GM12875 (cell line): ENCODE measurements around the gene MPZL1.
"Not testable (repeated sequence)": the region's sequence is repeated elsewhere in the genome, so short reads cannot be mapped to it uniquely, and the experiment has no call there.

Experiments used
- H3K4me3 ChIP-seq: one replicate; pipeline ENCODE4 v1.5.1; 2011; ENCODE audit warnings: low read depth, low read length, control low read depth
- CTCF ChIP-seq: IDR thresholded peaks from 2 replicates; pipeline ENCODE4 v1.5.1; 2011; ENCODE audit warnings: low read depth, mild to moderate bottlenecking, control low read depth, inconsistent platforms, low read length, moderate library complexity, borderline replicate concordance; ENCODE audit not compliant: insufficient read depth

The MPZL1 gene

DNA sequence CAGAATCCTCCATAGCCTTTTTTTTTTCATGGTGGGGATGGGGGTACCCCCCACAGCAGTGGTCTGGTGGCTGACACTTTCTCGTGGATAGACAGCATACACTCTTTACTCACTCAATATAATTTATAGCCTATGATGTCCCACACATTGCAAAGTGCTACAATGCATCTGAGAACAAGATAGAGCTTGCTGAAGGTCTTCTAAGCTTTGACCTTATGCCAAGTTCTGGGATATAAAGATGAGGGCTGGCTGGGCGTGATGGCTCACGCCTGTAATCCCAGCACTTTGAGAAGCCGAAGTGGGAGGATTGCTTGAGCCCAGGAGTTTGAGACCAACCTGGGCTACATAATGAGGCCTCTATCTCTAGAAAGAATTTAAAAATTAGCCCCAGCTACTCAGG, 78.0 kb downstream of the MPZL1 start:
- no peak overlapping the region for H3K4me3 ChIP-seq
- TF ChIP-seq CTCF = no peak

DNA sequence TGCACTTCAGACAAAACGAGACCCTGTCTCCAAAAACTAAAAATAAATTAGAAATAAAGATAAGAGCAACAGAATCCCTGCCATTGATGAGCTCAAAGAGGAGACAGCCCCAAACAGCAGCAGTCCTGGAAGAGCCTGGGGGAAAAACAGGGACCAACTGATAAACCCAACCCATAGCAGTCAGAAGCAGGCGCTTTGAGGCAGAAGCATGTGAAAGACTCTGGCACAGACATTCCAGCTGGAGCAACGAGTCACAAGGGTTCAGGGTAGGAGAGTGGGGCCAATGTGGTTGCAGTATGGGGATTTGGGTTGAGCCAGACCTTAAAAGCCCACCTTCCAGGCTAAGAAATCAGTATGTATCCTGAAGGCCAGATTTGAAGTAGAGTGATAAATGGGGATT, 78.5 kb downstream of the MPZL1 start:
- no peak for TF ChIP-seq CTCF

GRCh38 chr1:167802235-167802634, 80.5 kb downstream of the MPZL1 start:
- TF ChIP-seq CTCF = no peak

More for the DNA sequence above, 78.5 kb downstream of the MPZL1 start:
- no peak overlapping the region for H3K4me3 ChIP-seq

GRCh38 chr1:167803358-167804207, 81.8 kb downstream of the MPZL1 start:
- peak; percentile 94 for TF ChIP-seq CTCF
- peak overlapping the region; percentile 11 for H3K4me3 ChIP-seq

More at GRCh38 chr1:167802235-167802634, 80.5 kb downstream of the MPZL1 start:
- H3K4me3 ChIP-seq = no peak overlapping the region

- TF ChIP-seq CTCF = no peak
- H3K4me3 ChIP-seq = no peak overlapping the region
Measured at GRCh38 chr1:167805041-167805556, 83.3 kb downstream of the MPZL1 start.

- H3K4me3 ChIP-seq = not testable (repeated sequence)
Measured at GRCh38 chr1:167806235-167806634, 84.5 kb downstream of the MPZL1 start.

DNA sequence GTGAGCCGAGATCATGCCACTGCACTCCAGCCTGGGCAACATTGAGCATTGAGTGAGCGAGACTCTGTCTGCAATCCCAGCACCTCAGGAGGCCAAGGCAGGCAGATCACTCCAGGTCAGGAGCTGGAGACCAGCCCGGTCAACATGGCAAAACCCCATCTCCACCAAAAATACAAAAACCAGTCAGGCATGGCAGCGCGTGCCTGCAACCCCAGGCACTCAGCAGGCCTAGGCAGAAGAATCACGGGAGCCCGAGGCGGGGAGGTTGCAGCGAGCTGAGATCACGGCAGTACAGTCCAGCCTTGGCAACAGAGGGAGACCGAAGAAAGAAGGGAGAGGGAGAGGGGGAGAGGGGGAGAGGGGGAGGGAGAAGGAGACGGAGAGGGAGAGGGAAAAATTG, 84.9 kb downstream of the MPZL1 start:
- H3K4me3 ChIP-seq = not testable (repeated sequence)

DNA sequence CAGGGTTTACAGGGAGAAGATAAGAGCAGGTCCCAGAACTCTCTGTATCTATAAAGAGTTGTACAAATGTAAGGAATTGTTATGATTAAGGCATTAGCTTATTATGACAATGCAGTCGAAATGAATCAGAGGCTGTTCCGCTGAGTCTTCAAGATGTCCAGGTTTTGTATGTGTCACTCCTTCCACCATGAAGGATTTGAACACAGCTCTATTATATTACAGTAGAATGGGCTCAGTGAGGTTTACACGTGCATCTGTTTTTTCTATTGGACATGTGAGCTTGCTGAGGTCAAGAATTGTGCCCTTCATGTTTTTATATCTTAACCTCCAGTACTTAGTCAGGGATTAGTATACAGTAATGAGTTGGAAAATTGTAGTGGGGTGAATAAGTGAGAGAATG, 86.3 kb downstream of the MPZL1 start:
- H3K4me3 ChIP-seq = no peak overlapping the region
- no peak for TF ChIP-seq CTCF
